Heart left ventricle (tissue), 13 donors: ENCODE measurements around the gene TSPOAP1.
"Not testable (repeated sequence)": the region's sequence is repeated elsewhere in the genome, so short reads cannot be mapped to it uniquely, and the experiment has no call there.

ENCODE experiments used
- POLR2A ChIP-seq, 2 donors: fragments of 450-650 bp; IDR thresholded peaks; one replicate each; pipeline ENCODE4 v1.6.1; 2017; ENCODE audit warnings: antibody characterized with exemption in 2 of 2, mild to moderate bottlenecking in 2 of 2, moderate library complexity in 2 of 2
- TF ChIP-seq, protein P1 (sequence below), 12 donors: fragments of 200-600 bp; sonication (generic) in 4 of 12; IDR thresholded peaks; one replicate each; pipeline versions ENCODE4 v1.5.0 to v1.8.0; 2018 to 2022; ENCODE audit warnings: antibody characterized with exemption in 12 of 12, mild to moderate bottlenecking in 5 of 12
- donor health status: ischemic (EF 13 %, LVEDD 7.1; RV severe dilation, severe dysfunction).
- donor health status: DM: no; HTN: yes; CAD: no.
- donor health status: DM: no; HTN: no; CAD: no.
- donor health status: ischemic (EF 25% LVEDD 6.9; RV normal size, moderate dysfunction).
- donor health status: ischemic (EF 25% LVEDD 5.7; RV mildly dilated, moderate dysfunction).
- donor health status: ischemic (EF 35%, LVEDD 5.7; RV mildly dilated, moderate dysfunction).
- donor health status: nonischemic (EF 11% LVEDD 7.7; RV severe dilation, severe dysfunction).
- donor health status: DM: yes; HTN: yes; CAD: no.
- donor health status: PGD.
- donor health status: ischemic (EF 29% LVEDD 5.4; RV normal size, mild dysfunction).
- donor health status: nonischemic (EF 23%, LVEDD 6.1; RV moderate dilation, normal function).

DNA sequence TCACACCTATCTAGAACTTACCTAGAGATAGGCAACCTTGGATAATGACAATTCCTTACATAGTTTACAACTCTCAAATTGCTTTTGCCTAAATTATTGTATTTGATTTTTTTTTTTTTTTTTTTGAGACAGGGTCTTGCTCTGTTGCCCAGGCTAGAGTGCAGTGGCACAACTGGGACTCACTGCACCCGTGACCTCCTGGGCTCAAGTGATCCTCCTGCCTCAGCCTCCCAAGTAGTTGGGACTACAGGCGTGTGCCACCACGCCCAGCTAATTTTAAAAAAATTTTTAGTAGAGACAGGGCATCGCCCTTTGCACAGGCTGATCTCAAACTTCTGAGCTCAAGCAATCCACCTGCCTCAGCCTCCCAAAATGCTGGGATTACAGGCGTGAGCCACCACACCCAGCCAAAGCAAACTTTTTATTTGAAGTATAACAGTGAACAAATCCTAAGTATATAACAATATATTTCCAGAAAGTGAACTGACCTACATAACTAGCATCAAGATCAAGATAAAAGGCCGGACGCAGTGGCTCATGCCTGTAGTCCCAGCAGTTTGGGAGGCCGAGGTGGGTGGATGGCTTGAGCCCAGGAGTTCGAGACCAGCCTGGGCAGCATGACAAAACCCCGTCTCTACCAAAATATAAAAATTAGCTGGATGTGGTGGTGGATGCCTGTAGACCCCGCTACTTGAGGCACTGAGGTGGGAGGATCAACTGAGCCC is 12.7 kb upstream of the TSPOAP1 start:
- TF ChIP-seq, protein P1, sequence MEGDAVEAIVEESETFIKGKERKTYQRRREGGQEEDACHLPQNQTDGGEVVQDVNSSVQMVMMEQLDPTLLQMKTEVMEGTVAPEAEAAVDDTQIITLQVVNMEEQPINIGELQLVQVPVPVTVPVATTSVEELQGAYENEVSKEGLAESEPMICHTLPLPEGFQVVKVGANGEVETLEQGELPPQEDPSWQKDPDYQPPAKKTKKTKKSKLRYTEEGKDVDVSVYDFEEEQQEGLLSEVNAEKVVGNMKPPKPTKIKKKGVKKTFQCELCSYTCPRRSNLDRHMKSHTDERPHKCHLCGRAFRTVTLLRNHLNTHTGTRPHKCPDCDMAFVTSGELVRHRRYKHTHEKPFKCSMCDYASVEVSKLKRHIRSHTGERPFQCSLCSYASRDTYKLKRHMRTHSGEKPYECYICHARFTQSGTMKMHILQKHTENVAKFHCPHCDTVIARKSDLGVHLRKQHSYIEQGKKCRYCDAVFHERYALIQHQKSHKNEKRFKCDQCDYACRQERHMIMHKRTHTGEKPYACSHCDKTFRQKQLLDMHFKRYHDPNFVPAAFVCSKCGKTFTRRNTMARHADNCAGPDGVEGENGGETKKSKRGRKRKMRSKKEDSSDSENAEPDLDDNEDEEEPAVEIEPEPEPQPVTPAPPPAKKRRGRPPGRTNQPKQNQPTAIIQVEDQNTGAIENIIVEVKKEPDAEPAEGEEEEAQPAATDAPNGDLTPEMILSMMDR (IDR thresholded peaks at IDR 0.05): not testable (repeated sequence)
- not testable (repeated sequence) for TF ChIP-seq POLR2A (IDR thresholded peaks at IDR 0.05)
